Daoy (cell line): ENCODE data around the gene MMP11. TPM values are rescaled to one million over a fixed set of nuclear protein-coding genes. Genes with fewer than 3 reads are reported as not detected.
A peak's percentile ranks its signal among the peaks of the same experiment; 100 is the strongest.

Experiments used
- DNase-seq: peaks from one replicate; pipeline ENCODE4 v3.0.0-alpha.2; 2015; ENCODE audit warnings: low read depth
- total RNA-seq: library from RNA; depleted of rRNA; stranded (reverse); fragments of >200 nt; shearing (Covaris generic); gene quantifications from 2 replicates; pipeline ENCODE4 v1.2.3, GENCODE V29; 2014

MMP11 gene
- total RNA-seq, 1 experiment from 2014 or later = 0.34 TPM

- DNase-seq = no peak
These were observed 13.1 kb upstream of the MMP11 start for GRCh38 chr22:23759566-23759965.

DNA sequence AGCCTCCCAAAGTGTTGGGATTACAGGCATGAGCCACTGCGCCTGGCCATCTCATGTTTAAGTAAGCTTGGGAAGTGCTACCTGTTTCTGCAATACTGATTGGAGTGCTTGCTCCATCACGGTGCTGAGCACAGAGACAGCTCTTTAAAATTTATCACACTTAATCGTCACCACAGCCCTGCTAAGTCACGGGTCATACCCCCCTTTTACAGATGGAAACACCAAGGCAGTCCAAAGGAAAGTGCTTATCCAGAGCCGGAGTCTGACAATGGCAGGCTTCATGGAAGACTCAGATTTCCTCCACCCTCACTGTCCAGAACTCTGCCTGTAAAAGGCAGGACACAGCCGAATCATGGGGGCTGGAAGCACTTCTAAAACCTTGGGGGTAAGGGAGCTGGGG lies 12.6 kb upstream of the MMP11 start:
- DNase-seq = no peak

GRCh38 chr22:23762842-23763578 lies 9.6 kb upstream of the MMP11 start, which contains the start of gene C22orf15:
TSS of gene C22orf15 (plus strand) at chr22:23762990. CDS start at chr22:23763307, 317 bp downstream.
- DNase-seq = peak; percentile 67

DNA sequence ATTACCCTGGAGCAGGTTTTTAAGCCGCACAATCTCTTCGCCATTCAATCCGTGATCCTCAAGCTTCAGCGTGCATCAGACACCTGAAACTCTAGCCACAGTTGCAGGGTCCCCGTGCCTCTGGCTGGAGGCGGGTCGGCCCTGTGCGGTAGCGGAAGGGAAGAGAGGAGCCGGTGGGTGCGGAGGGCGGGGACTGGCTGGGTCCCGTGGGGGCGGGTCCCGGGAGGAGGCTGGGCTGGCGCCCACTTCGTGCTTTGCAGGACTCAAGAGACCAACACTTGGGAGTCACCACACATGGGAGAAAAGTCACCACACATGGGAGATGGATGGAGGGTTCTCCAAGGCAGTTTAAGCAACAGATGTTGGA lies 9.1 kb upstream of the MMP11 start:
- no peak for DNase-seq

- DNase-seq = no peak
These were observed 8.7 kb upstream of the MMP11 start for GRCh38 chr22:23763954-23764353.

DNA sequence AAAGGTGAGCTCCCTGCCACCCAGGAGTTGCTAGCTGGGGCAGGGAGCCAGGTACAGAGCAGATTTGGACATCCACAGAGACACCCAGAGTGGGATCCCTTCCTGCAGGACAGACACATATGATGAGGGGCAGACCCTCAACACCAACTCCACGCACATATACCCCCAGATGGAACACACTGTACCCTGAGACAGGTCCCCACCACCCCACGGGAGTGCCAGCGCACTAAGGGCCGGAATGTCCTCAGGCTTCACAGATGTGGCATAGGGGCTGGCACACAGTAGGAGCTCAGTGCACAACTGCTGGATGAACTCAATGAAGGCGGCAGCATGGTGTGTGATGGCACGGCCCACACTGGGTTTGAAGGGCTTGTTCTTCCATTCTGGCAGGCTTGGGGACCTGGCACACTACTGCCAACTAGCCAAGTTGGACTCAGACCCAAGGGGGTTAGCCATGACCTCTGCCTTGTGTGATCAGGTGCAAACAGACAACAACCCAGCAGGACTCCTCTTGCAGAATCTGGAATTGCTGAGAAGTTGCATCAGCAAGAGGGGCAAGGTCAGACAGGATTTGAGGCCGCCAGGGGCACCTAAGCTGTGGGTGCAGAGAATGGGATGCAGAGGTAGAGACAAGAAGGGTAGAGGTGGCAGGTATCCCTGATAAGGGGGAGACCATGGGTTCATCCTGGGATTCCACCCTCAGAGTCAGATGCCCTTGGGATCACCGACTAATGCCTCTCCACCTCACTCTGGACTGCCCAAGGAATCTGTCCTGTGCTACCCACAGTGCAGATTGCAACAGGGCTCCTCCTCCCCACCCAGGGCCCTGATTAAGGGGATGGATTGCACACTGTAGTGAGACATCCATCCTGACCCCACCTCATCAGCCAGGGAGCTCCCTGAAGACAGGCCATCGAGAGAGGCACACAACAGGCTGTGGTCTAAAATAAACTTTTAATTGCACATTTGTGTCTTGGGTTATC lies 7.5 kb upstream of the MMP11 start:
- DNase-seq = no peak

GRCh38 chr22:23767303-23767672 lies 5.4 kb upstream of the MMP11 start:
- DNase-seq = no peak

- DNase-seq = peak; percentile 79
These were observed 4.7 kb upstream of the MMP11 start, which contains the start of gene CHCHD10 for GRCh38 chr22:23767673-23768548. TSS of gene CHCHD10 (minus strand) at chr22:23767972. CDS start at chr22:23767874, 98 bp downstream.

DNA sequence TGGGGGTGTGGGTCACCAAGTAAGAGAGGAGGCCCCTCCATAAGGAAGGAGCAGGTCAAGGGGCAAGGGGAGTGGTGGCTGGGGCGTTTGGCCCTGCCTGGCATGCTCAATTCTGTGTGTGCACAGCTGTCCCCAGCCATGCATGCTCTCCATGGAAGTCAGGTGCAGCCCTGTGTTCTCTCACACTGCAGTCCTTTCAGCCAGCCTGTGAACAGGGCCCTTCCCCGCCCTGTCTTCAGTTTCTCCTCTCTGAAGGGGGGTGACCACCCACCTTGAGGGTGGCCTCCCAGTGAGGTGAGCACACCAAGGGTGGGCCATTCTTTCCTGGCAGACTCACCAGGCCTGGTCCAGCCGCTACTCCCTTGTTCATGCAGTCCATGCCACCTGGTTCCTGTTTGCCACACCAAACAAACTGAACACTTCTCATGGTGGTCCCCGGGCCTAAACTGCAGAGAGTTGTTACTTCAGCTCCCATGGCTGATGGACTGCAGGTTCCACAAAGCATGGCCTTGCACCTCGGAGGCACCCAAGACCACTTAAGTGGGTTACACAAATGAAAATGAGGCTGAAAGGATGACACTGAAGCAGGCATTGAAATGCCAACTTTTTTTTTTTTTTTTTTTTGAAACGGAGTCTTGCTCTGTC lies 3.2 kb upstream of the MMP11 start:
- DNase-seq = no peak

DNA sequence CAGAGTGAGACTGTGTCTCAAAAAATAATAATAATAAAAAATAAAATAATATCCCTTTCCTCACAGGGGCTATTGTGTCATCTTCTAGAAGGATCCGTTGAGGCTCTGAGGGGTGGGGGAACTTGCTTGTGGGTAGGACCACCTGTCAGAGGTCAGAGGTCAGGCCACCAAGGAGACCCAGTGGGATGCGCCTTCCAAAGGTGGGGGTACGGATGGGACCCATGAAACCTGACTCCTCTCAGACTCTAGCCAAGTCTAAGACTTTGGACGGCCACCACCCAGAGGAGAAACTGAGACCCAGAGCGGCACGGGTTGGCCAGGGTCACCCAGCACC lies 367 bp upstream of the MMP11 start:
- no peak for DNase-seq

DNA sequence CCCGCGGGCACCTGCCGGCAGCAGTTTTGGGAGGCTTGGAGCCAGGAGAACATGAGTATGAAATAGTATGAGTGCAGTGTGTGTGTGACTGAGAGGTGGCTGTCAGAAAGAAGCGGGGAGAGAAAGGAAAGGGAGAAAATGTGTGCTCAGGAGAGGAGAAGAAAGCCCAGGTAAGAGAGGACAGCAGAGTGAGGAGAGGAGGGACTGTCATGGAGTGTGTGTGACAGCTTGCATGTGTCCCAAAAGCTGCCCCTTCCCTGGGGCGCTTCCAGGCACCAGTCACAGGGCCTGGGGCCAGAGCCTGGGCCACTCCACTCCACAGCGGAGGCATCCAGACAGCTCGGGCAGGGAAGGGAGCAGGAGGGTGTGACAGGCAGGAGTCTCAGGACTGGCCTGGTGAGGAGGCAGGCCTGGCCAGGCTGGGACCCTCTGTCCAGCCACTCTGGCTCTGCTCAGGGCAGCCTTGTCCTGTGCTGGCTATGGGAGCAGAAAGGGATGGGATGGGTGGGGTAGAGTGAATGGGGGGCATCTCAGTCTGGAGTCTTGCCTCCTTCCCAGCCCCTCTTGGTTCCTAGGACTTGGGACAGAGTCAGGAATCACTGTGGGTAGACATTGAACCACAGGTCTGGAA lies 949 bp downstream of the MMP11 start:
- no peak for DNase-seq

GRCh38 chr22:23774114-23774921 lies 1.7 kb downstream of the MMP11 start:
- DNase-seq = no peak

DNA sequence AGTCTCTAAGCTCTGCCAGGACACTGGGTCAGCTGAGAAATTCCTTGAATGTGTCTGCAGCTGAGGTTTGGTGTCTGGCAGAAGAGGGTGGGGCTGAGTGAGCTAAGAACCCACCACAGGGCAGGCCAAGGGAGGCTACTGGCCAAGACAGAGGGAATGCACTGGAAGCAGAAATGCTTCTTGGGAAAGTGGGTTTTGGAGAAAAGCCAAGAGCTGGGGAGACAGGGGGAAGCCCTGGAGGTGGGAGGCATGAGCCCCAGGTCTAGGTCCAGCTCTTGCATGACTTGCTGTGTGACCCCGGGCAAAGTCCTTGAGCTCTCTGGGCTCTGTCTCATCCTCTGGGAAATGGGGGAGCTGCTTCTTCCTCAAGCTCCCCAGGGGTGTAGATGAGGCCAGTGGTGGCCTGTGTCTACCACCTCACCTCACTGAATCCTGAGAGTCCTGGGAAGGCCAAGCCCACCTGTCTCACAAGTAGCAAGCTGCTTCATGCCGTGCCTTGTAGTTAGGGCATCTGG lies 2.3 kb downstream of the MMP11 start:
- DNase-seq = no peak

- DNase-seq = no peak
These were observed 3.2 kb downstream of the MMP11 start for GRCh38 chr22:23775779-23776375.

- DNase-seq = no peak
These were observed 5.3 kb downstream of the MMP11 start for GRCh38 chr22:23777776-23778576.

DNA sequence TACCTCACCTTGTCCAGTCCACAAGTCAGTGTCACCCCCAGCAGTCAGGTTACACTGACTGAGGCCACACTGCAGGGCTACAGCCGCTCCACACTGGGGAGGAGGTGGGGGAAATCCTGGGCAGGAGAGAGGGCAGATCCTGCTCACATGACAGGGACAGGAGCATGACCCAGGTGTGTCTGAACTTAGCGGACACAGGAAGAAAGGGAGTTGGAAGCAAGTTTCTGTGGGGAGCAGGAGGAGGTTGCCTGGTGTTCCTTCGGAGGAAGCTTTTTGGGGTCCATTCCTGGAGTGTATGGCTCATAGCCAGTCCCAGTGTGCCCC lies 5.9 kb downstream of the MMP11 start:
- DNase-seq = no peak

DNA sequence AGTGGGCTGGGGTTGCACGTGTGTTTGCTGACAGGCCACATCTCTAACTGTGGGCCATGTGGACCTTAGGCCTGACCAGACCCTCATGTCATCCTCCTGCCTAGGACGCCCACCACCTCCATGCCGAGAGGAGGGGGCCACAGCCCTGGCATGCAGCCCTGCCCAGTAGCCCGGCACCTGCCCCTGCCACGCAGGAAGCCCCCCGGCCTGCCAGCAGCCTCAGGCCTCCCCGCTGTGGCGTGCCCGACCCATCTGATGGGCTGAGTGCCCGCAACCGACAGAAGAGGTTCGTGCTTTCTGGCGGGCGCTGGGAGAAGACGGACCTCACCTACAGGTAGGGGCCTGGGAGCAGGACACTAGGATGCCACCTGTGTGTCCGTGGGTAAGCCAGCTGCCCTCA lies 6.4 kb downstream of the MMP11 start:
- no peak for DNase-seq

GRCh38 chr22:23779731-23780130 lies 7.1 kb downstream of the MMP11 start:
- DNase-seq = no peak
